HG03342 (cell line): ENCODE data around the gene PIN4.
"Not testable (repeated sequence)": the region's sequence is repeated elsewhere in the genome, so short reads cannot be mapped to it uniquely, and the experiment has no call there.

Experiments used
- ATAC-seq: cut with Tn5 transposase; IDR thresholded peaks from one replicate; pipeline ENCODE4 v1.9.1; 2021; ENCODE audit warnings: mild to moderate bottlenecking, moderate library complexity; ENCODE audit not compliant: unreplicated experiment

PIN4 gene

GRCh38 chrX:72181178-72182125 lies at the start of gene PIN4:
PIN4 (plus strand) TSS chrX:72181757; CDS start chrX:72181786, 29 bp downstream.
- peak; percentile 96 for ATAC-seq

DNA sequence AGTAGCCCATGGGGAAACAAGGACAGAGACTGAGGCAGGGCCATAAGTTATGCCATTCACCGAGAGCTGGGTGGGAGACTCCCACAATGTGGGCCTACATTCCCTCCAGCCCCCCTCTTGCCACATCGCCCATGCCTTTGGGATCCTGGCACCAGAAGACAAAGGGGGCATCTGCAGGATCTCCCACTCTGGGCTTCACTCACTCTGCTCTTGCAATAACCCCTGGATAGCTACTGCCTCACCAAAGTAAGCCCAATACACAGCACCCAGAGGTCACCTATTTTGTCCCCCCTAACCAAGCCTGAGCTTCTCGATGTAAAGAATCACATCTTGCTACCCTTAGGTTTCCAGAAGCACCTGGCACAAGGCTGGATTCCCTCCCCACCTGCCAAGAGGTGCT lies 49.1 kb upstream of the PIN4 start:
- no peak for ATAC-seq

DNA sequence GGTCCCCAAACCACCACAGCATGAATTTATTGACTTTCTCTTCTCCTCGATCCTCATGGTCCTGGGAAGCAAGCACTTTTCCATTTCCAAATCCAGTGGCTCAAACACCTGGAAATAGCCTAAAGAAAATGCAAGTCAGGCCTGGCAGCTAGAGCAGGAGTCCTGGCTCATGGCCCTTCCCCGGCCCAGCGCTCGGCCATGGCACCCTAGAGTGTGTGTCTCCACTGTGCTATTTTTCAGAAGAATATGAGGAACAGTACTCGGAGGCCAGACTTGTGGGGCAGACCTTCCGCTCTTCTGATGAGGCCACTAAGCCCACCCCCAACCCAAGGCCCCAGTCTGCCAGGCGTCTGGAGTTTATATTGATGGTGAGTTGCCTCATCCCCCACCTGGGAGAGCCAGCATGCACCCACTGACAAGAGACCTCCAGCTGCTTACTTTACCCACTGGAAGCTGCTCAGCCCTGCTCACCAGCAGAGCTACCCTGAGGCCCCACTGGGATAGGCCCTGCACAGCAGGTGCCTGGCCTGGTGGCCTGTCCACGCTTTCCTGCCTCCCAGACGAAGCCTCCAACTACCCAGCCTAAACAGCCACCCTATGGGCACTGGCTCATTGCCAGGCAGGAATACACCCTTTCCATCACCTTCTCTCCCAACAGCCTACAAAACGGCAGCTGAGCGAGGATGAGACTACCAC lies 47.6 kb upstream of the PIN4 start:
- no peak for ATAC-seq

DNA sequence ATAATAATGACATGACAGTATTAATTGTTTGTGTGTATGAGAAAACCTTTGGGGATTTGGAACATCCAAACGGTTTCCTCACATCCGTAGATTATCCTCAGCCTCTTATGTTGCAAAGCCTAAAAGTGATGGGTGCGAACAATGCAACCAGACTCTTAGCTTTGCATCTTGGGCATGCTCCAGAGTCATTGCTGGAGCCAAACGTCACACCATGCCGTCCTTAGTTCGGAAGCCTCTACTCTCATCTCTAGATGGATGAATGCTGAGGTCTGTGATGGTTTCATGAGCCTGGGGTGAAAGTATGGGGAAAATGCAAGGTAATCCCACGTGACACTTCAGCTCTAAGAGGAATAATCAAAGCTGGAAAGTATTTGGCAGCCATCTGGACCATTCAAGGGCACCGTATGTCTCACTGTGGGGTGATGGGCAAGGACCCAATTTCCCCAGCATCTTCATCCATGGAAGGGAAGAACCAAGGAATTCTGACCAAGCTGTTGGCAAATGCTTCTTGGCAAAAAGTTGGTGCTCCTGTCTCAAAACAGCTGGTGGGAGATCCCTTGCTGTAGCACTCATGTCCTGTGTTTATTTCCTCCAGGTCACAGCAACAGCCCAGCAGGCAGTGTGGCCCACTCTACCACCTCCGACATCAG lies 43.6 kb upstream of the PIN4 start:
- ATAC-seq: no peak

GRCh38 chrX:72139538-72139937 lies 42.0 kb upstream of the PIN4 start:
- no peak for ATAC-seq

DNA sequence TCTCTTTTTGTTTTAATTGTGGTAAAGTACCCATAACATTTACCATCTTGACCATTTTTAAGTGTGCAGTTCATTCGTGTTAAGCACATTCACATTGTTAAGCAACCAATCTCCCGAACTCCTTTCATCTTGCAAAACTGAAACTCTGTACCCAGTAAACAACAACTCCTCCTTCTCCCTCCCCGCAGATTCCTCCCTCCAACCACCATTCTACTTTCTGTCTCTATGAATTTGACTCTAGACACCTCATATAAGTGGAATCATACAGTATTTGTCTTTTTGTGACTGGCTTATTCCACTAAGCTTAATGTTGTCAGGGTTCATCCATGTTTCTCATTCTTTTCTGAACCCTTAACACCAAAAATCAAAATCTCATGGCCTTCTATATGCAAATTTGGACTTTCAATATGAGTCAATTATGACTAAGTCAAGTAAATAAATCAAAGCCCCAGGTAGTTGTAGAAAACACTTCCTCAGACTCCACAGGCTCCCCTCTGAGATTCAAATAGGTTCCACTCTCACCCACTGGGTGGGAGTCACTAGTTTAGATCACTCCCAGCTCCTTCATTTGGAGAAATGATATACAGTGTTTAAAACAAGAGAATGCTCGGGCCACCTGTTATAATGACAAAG lies 40.1 kb upstream of the PIN4 start:
- peak; percentile 73 for ATAC-seq

GRCh38 chrX:72142094-72142793 lies 39.3 kb upstream of the PIN4 start:
- ATAC-seq: peak; percentile 39

- no peak for ATAC-seq
Measured at GRCh38 chrX:72142794-72143608, 38.6 kb upstream of the PIN4 start.

DNA sequence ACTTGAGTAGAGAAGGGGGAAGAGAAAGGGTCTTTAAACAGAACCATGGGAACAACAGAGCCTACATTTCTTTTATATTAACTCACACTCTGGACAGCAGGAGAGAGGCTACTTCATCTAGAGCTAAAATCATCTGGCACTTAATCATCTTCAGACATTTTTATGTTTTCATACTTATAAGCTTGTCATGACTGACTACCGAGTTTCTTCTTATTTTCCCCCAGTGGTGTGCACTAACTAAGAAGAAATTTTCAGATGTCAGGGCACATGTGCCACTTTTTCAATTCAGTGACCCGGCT lies 38.0 kb upstream of the PIN4 start:
- no peak for ATAC-seq

DNA sequence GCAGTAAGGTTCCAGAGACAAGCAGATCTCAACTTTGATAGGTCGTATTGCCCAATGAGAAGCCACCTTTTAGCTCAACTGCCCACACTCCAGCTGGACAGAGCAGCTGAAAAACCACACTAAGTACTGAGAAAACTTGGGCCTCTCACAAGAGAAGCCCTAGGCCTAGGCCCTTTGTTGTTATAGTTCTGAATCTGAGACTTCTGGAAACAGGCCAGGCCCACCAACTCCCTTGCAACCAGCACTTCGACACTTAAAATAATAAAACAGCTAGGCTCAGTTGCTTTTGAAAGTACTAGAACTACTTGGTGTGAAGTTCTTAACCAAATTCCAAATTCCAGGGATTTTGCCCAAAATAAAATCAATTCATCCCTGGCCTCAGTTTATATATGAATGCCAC lies 36.4 kb upstream of the PIN4 start:
- ATAC-seq: no peak

DNA sequence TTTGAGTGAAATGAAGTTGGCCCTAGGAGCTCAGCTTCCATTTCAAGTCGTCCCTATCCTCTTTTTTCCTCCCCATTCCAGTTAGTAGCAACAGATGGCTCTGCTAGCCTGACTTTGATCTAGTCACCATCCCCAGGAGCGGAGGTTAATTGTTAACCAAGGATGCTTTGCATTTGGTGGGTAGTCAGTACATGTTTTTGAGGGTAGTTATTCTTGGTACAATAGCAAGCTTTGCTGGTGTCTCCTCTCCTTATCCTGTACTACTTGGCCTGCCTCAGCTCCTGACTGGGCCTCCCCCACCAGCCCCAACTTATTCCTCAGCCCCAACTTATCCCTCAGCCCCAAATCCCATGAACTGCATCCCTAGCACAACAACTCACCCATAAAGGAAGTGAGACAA lies 35.0 kb upstream of the PIN4 start:
- no peak for ATAC-seq

GRCh38 chrX:72158773-72159172 lies 22.8 kb upstream of the PIN4 start:
- ATAC-seq: no peak

DNA sequence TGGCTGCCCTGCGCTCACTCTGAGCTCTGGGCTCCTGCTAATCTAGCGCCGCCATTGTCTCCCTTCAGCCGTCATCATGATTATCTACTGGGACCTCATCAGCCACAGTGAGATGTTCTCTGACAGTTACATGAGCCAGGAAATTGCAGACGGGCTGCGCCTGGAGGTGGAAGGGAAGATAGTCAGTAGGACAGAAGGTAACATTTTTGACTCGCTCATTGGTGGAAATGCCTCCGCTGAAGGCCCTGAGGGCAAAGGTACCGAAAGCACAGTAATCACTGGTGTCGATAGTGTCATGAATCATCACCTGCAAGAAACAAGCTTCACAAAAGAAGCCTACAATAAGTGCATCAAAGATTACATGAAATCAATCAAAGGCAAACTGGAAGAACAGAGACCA lies 21.8 kb upstream of the PIN4 start:
- no peak for ATAC-seq

- no peak for ATAC-seq
Measured at GRCh38 chrX:72165551-72165950, 16.0 kb upstream of the PIN4 start.

DNA sequence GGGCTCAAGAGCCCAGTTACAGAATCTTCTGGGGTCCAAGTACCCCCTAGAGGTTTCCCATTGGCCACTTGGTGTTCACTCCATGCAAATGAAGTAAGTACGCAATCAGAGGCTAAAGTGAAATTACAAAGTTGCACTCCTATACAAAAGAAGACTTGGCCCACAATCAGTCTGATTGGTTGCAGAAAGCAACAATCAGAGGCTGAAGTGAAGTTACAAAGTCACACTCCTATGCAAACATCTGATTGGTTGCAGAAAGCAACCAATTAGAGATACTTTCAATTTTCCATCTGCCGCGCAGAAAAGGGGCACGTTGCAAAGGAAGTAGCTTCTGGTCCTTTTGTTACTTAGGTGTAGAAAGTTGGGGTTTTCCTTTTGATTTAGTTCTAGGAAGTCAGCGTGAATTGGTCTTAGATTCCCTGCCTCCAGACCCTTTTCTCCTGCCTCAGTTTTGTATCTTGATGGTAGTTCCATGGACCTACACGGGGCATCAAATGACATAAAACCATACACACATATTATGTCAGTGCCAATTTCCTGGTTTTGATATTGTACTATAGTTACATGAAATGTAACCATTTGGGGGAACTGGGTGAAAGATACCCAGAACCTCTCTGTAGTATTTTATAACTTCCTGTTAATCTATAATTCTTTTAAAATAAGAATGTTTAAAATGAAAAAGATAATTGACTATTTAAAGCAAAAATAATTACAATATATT lies 12.4 kb upstream of the PIN4 start:
- ATAC-seq: no peak

DNA sequence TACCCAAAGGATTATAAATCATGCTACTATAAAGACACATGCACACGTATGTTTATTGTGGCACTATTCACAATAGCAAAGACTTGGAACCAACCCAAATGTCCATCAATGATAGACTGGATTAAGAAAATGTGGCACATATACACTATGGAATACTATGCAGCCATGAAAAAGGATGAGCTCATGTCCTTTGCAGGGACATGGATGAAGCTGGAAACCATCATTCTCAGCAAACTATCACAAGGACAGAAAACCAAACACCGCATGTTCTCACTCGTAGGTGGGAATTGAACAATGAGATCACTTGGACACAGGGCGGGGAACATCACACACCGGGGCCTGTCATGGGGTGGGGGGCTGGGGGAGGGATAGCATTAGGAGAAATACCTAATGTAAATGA lies 5.3 kb upstream of the PIN4 start:
- not testable (repeated sequence) for ATAC-seq

GRCh38 chrX:72176981-72177380 lies 4.6 kb upstream of the PIN4 start:
- ATAC-seq: no peak

GRCh38 chrX:72180539-72180938 lies 1.0 kb upstream of the PIN4 start:
- no peak for ATAC-seq

- ATAC-seq: no peak
Measured at GRCh38 chrX:72182924-72183323, 1.4 kb downstream of the PIN4 start.
